ENCODE data around the gene PWWP2B. TPM values are rescaled to one million over a fixed set of nuclear protein-coding genes. Genes with fewer than 3 reads are reported as not detected.

Gene PWWP2B
- total and polyA plus RNA-seq, 10 of the 15 experiments (the other 5 are each of a cell fraction or from before 2014, with no cell fraction given): 0.04 to 0.87 (median 0.35) TPM; not detected in 4

DNA sequence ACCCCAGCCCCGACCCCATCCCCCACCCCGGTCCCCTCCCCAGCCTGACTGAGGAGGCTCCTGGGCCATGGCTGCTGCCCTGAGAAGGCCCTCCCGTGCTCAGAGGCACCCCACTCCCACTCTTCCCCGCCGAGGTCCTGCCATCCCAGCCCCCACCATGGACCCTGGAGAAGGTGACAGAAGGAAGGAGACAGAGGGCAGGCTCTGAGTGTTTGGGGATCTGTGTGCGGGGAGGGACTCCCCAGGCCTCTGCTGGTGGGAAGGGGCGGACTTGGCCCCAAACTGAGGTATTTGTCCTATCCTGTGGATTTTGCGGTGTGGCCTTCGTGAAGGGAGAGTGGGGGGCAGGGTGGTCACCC, 53.4 kb downstream of the PWWP2B start:
- in situ Hi-C loops (cut with MboI): loop anchor here (5.0 to 10.0 kb wide), 2 partner anchors 228 to 556 kb away; no protein-coding TSS in a partner anchor
- RAD21 ChIA-PET (ENCODE audit: unreplicated experiment): no interaction called here
- H2AFZ ChIP-seq (ENCODE audit: control insufficient read depth, low read depth, low read length): no peak overlapping the region
- no peaks in the 10 kb centered on the region for H3K79me2 ChIP-seq (ENCODE audit: control insufficient read depth, insufficient read depth, low read length)
- H3K4me1 ChIP-seq (ENCODE audit: control insufficient read depth, insufficient read depth, low read length): peaks cover 25% of the 10 kb centered on the region
- SMC1A ChIA-PET (ENCODE audit: uncharacterized antibody, unreplicated experiment): no interaction called here
- DNase-seq (ENCODE audit: low read depth, low spot score) (no peak), FAIRE-seq (no peak), ATAC-seq (no peak)
- TF ChIP-seq TCF3 (IDR thresholded peaks at IDR 0.05; ENCODE audit: borderline replicate concordance, insufficient read depth, low read depth, low read length) (no peak), IRF4 (IDR thresholded peaks at IDR 0.05; ENCODE audit: low read depth, low read length) (no peak), NBN (IDR thresholded peaks at IDR 0.05) (no peak), ATF7 (IDR thresholded peaks at IDR 0.05; ENCODE audit: low read depth) (no peak), NFIC (IDR thresholded peaks at IDR 0.05; ENCODE audit: low read depth, low read length) (no peak), RB1 (IDR thresholded peaks at IDR 0.05; ENCODE audit: borderline replicate concordance) (no peak)
- TF ChIP-seq, protein P1, sequence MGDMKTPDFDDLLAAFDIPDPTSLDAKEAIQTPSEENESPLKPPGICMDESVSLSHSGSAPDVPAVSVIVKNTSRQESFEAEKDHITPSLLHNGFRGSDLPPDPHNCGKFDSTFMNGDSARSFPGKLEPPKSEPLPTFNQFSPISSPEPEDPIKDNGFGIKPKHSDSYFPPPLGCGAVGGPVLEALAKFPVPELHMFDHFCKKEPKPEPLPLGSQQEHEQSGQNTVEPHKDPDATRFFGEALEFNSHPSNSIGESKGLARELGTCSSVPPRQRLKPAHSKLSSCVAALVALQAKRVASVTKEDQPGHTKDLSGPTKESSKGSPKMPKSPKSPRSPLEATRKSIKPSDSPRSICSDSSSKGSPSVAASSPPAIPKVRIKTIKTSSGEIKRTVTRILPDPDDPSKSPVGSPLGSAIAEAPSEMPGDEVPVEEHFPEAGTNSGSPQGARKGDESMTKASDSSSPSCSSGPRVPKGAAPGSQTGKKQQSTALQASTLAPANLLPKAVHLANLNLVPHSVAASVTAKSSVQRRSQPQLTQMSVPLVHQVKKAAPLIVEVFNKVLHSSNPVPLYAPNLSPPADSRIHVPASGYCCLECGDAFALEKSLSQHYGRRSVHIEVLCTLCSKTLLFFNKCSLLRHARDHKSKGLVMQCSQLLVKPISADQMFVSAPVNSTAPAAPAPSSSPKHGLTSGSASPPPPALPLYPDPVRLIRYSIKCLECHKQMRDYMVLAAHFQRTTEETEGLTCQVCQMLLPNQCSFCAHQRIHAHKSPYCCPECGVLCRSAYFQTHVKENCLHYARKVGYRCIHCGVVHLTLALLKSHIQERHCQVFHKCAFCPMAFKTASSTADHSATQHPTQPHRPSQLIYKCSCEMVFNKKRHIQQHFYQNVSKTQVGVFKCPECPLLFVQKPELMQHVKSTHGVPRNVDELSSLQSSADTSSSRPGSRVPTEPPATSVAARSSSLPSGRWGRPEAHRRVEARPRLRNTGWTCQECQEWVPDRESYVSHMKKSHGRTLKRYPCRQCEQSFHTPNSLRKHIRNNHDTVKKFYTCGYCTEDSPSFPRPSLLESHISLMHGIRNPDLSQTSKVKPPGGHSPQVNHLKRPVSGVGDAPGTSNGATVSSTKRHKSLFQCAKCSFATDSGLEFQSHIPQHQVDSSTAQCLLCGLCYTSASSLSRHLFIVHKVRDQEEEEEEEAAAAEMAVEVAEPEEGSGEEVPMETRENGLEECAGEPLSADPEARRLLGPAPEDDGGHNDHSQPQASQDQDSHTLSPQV (IDR thresholded peaks at IDR 0.05): no peak
- TF ChIP-seq, protein P2, sequence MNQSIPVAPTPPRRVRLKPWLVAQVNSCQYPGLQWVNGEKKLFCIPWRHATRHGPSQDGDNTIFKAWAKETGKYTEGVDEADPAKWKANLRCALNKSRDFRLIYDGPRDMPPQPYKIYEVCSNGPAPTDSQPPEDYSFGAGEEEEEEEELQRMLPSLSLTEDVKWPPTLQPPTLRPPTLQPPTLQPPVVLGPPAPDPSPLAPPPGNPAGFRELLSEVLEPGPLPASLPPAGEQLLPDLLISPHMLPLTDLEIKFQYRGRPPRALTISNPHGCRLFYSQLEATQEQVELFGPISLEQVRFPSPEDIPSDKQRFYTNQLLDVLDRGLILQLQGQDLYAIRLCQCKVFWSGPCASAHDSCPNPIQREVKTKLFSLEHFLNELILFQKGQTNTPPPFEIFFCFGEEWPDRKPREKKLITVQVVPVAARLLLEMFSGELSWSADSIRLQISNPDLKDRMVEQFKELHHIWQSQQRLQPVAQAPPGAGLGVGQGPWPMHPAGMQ (IDR thresholded peaks at IDR 0.05; ENCODE audit: borderline replicate concordance): no peak
- TF ChIP-seq, protein P3, sequence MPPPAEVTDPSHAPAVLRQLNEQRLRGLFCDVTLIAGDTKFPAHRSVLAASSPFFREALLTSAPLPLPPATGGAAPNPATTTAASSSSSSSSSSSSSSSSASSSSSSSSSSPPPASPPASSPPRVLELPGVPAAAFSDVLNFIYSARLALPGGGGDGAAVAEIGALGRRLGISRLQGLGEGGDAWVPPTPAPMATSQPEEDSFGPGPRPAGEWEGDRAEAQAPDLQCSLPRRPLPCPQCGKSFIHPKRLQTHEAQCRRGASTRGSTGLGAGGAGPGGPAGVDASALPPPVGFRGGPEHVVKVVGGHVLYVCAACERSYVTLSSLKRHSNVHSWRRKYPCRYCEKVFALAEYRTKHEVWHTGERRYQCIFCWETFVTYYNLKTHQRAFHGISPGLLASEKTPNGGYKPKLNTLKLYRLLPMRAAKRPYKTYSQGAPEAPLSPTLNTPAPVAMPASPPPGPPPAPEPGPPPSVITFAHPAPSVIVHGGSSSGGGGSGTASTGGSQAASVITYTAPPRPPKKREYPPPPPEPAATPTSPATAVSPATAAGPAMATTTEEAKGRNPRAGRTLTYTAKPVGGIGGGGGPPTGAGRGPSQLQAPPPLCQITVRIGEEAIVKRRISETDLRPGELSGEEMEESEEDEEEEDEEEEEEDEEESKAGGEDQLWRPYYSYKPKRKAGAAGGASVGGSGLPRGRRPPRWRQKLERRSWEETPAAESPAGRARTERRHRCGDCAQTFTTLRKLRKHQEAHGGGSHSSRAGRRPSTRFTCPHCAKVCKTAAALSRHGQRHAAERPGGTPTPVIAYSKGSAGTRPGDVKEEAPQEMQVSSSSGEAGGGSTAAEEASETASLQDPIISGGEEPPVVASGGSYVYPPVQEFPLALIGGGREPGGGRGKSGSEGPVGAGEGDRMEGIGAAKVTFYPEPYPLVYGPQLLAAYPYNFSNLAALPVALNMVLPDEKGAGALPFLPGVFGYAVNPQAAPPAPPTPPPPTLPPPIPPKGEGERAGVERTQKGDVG (CRISPR knock-in tag; IDR thresholded peaks at IDR 0.05): no peak
- no peak overlapping the region for H3K9ac ChIP-seq (ENCODE audit: control insufficient read depth, insufficient read depth, low read length)
- WGBS (ENCODE audit: insufficient coverage, insufficient replicate concordance, low lambda C conversion rate, missing lambda C conversion rate): 55% methylated on average over 5 of the region's 9 CpGs
- H3K9me3 ChIP-seq (replicated peaks; ENCODE audit: control insufficient read depth, insufficient read depth, low read length): no peaks in the 10 kb centered on the region
- intact Hi-C loops (cut with micrococcal nuclease; ENCODE audit: unreplicated experiment): loop anchor here (5.0 kb wide), 1 partner anchor 53 kb away; the partner anchor contains the start of gene PWWP2B
- H3K36me3 ChIP-seq (ENCODE audit: control insufficient read depth in 2 of 2, insufficient read depth in 2 of 2, low read length in 1 of 2): no peaks in the 10 kb centered on the region
- no peak overlapping the region for H3K4me3 ChIP-seq
- H3K4me2 ChIP-seq (ENCODE audit: control insufficient read depth, insufficient read depth): no peak overlapping the region
- no peaks in the 10 kb centered on the region for H3K27me3 ChIP-seq (replicated peaks in 1 of 2; ENCODE audit: control insufficient read depth in 2 of 2, insufficient read depth in 2 of 2, low read length in 1 of 2)
- H4K20me1 ChIP-seq (ENCODE audit: control insufficient read depth, insufficient read depth): no peaks in the 10 kb centered on the region
- CTCF ChIA-PET: no interaction called here
- H3K27ac ChIP-seq (ENCODE audit: control insufficient read depth, insufficient read depth): no peak overlapping the region
- POLR2A ChIA-PET: no interaction called here
- BruUV-seq (replicated peaks): no TSS peak
